RWPE2 (cell line): ENCODE data around the gene SEMA3A.

Experiments used
- ATAC-seq: fragments of 200-7000 bp; cut with Tn5 transposase; 3 replicates; pipeline ENCODE4 v1.9.1; 2021; ENCODE audit warnings: low read depth
- DNase-seq: peaks from one replicate; pipeline ENCODE4 v3.0.0-alpha.2; 2020; ENCODE audit warnings: low spot score
- H3K27ac ChIP-seq: fragments of 450-650 bp; 2 replicates; pipeline ENCODE4 v1.5.1; 2017; ENCODE audit warnings: mild to moderate bottlenecking; ENCODE audit not compliant: poor library complexity, severe bottlenecking
- H3K27me3 ChIP-seq: fragments of 250-450 bp; sonication (Bioruptor Pico); 2 replicates; pipeline ENCODE4 v1.5.1; 2021; ENCODE audit warnings: mild to moderate bottlenecking, moderate library complexity; ENCODE audit not compliant: insufficient read depth, poor library complexity, severe bottlenecking
- H3K36me3 ChIP-seq: fragments of 250-450 bp; sonication (Bioruptor Pico); 2 replicates; pipeline ENCODE4 v1.5.1; 2020; ENCODE audit warnings: low read depth, mild to moderate bottlenecking, moderate library complexity
- H3K4me1 ChIP-seq: fragments of 250-450 bp; sonication (Bioruptor Pico); 2 replicates; pipeline ENCODE4 v1.5.1; 2021; ENCODE audit warnings: mild to moderate bottlenecking, moderate library complexity; ENCODE audit not compliant: insufficient read depth, poor library complexity, severe bottlenecking
- H3K4me3 ChIP-seq: fragments of 250-450 bp; sonication (Bioruptor Pico); 2 replicates; pipeline ENCODE4 v1.5.1; 2021; ENCODE audit warnings: mild to moderate bottlenecking, moderate library complexity; ENCODE audit not compliant: severe bottlenecking
- H3K9me3 ChIP-seq: fragments of 250-450 bp; sonication (Bioruptor Pico); 2 replicates; pipeline ENCODE4 v1.5.1; 2021; ENCODE audit warnings: mild to moderate bottlenecking, moderate library complexity; ENCODE audit not compliant: severe bottlenecking
- CTCF ChIP-seq: fragments of 450-650 bp; IDR thresholded peaks from one replicate; pipeline ENCODE4 v1.5.1; 2017; ENCODE audit warnings: mild to moderate bottlenecking, moderate library complexity; ENCODE audit not compliant: poor library complexity, severe bottlenecking

SEMA3A gene

GRCh38 chr7:83921271-83921940 is 273.2 kb downstream of the SEMA3A start:
- no peak overlapping the region for H3K27ac ChIP-seq
- no peak overlapping the region for H3K4me3 ChIP-seq
- no peaks in the 10 kb centered on the region for H3K9me3 ChIP-seq
- no peaks in the 10 kb centered on the region for H3K27me3 ChIP-seq
- no peak for ATAC-seq
- no peaks in the 10 kb centered on the region for H3K4me1 ChIP-seq
- DNase-seq = no peak
- TF ChIP-seq CTCF = no peak
- H3K36me3 ChIP-seq = no peaks in the 10 kb centered on the region

DNA sequence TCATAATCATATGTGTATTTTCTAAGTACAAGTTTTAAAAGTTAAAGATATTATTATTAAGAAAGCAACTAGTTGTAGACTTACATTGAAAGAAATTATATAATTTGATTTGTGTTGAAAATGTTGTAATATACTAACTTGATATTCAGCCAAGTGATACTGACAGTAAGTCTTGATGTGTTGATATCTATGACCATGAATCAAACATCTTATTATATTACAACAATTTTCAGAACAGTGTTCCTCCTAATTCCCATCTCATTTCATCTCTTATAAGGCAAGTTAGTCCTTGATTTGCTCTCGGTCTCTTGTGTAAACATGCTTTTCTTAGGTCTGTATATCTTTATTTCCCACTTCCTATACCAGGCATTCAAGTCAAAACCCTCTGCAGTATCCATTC is 276.4 kb downstream of the SEMA3A start:
- no peak for DNase-seq

DNA sequence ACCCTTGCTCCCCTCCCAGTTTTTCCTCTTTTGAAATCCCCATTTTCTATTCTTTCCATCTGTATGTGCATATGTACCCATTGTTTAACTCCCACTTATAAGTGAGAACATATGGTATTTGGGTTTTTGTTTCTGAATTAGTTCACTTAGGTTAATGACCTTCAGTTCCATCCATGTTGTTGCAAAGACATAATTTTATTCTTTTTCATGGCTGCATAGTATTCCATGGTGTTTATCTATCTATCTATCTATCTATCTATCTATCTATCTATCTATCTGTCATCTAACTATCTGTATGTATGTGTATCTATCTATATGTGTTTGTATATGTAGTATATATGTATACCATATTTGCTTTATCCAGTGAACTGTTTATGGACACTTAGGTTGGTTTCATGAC is 281.4 kb downstream of the SEMA3A start:
- Histone ChIP-seq H3K4me3 (no peak overlapping the region), H3K4me1 (no peaks in the 10 kb centered on the region), H3K36me3 (no peaks in the 10 kb centered on the region), H3K27me3 (peaks cover 2% of the 10 kb centered on the region), H3K27ac (no peak overlapping the region), H3K9me3 (no peaks in the 10 kb centered on the region)
- ATAC-seq (no peak), DNase-seq (no peak)
- no peak for TF ChIP-seq CTCF

More for the DNA sequence above, 276.4 kb downstream of the SEMA3A start:
- Histone ChIP-seq H3K4me3 (no peak overlapping the region), H3K27me3 (peaks cover 2% of the 10 kb centered on the region), H3K27ac (no peak overlapping the region), H3K4me1 (no peaks in the 10 kb centered on the region), H3K36me3 (no peaks in the 10 kb centered on the region), H3K9me3 (no peaks in the 10 kb centered on the region)
- ATAC-seq = no peak
- TF ChIP-seq CTCF = no peak

- ATAC-seq (no peak), DNase-seq (no peak)
- Histone ChIP-seq H3K36me3 (no peaks in the 10 kb centered on the region), H3K9me3 (no peaks in the 10 kb centered on the region), H3K27me3 (peaks cover under 1% of the 10 kb centered on the region), H3K27ac (no peak overlapping the region), H3K4me3 (no peak overlapping the region), H3K4me1 (no peaks in the 10 kb centered on the region)
- no peak for TF ChIP-seq CTCF
These were observed 286.1 kb downstream of the SEMA3A start for GRCh38 chr7:83908526-83908925.
